BE2C (cell line): ENCODE measurements around the gene CLDN9. TPM values are rescaled to one million over a fixed set of nuclear protein-coding genes. Genes with fewer than 3 reads are reported as not detected.

ENCODE experiments used
- DNase-seq: peaks from one replicate; pipeline ENCODE4 v3.0.0-alpha.2; 2020
- H3K27me3 ChIP-seq: fragments of 250-450 bp; sonication (Bioruptor Pico); 2 replicates; pipeline ENCODE4 v1.5.1; 2020; ENCODE audit warnings: mild to moderate bottlenecking
- H3K36me3 ChIP-seq: fragments of 250-450 bp; sonication (Bioruptor Pico); 2 replicates; pipeline ENCODE4 v1.5.1; 2020; ENCODE audit warnings: mild to moderate bottlenecking
- H3K4me1 ChIP-seq: fragments of 250-450 bp; sonication (Bioruptor Pico); 2 replicates; pipeline ENCODE4 v1.5.1; 2020
- H3K4me3 ChIP-seq: 2 replicates; pipeline ENCODE4 v1.5.1; 2011; ENCODE audit warnings: low read depth, low read length
- H3K9me3 ChIP-seq: fragments of 250-450 bp; sonication (Bioruptor Pico); 2 replicates; pipeline ENCODE4 v1.5.1; 2020
- CTCF ChIP-seq: IDR thresholded peaks from 2 replicates; pipeline ENCODE4 v1.5.1; 2012; ENCODE audit warnings: mild to moderate bottlenecking, low read depth, low read length
- polyA plus RNA-seq: library from polyadenylated mRNA; unstranded; fragments of >200 nt; gene quantifications from one replicate; pipeline ENCODE4 v1.2.1, GENCODE V29; 2012; ENCODE audit warnings: low read depth, missing spikeins; ENCODE audit not compliant: insufficient read length, insufficient read depth

Gene CLDN9
- polyA plus RNA-seq: 0.91 TPM

- H3K27me3 ChIP-seq: peaks cover 10% of the 10 kb centered on the region; the same call in 1 of the 2 replicates
- H3K36me3 ChIP-seq: no peaks in the 10 kb centered on the region
- DNase-seq: no peak
- no peaks in the 10 kb centered on the region for H3K4me1 ChIP-seq
- no peak within 1 kb of the TSS for H3K4me3 ChIP-seq
- no peak for TF ChIP-seq CTCF
- H3K9me3 ChIP-seq: no peaks in the 10 kb centered on the region
Measured at GRCh38 chr16:3012828-3013420, at the start of gene CLDN9. Gene CLDN9 (plus strand): TSS chr16:3012923. CDS start chr16:3013363, 440 bp downstream.

GRCh38 chr16:2963074-2963722 is 49.5 kb upstream of the CLDN9 start:
- no peak for DNase-seq
- Histone ChIP-seq H3K9me3 (no peaks in the 10 kb centered on the region), H3K27me3 (no peaks in the 10 kb centered on the region; the same call in 1 of the 2 replicates), H3K4me3 (peak overlapping the region; percentile 81), H3K4me1 (no peaks in the 10 kb centered on the region), H3K36me3 (no peaks in the 10 kb centered on the region)
- no peak for TF ChIP-seq CTCF

GRCh38 chr16:2963723-2964474 is 48.8 kb upstream of the CLDN9 start, which contains the start of gene KREMEN2:
Gene KREMEN2 (plus strand): TSS chr16:2964275. CDS start chr16:2964521, 246 bp downstream.
- H3K9me3 ChIP-seq: no peaks in the 10 kb centered on the region
- H3K27me3 ChIP-seq: no peaks in the 10 kb centered on the region; the same call in 1 of the 2 replicates
- no peaks in the 10 kb centered on the region for H3K36me3 ChIP-seq
- no peaks in the 10 kb centered on the region for H3K4me1 ChIP-seq
- peak; percentile 96 for DNase-seq
- TF ChIP-seq CTCF: peak; percentile 35
- peak within 1 kb of the TSS; percentile 81 for H3K4me3 ChIP-seq

GRCh38 chr16:2964475-2965336 is 48.0 kb upstream of the CLDN9 start:
- TF ChIP-seq CTCF: no peak
- H3K4me1 ChIP-seq: no peaks in the 10 kb centered on the region
- H3K9me3 ChIP-seq: no peaks in the 10 kb centered on the region
- H3K36me3 ChIP-seq: no peaks in the 10 kb centered on the region
- H3K27me3 ChIP-seq: no peaks in the 10 kb centered on the region; the same call in 1 of the 2 replicates
- peak; percentile 99 for DNase-seq
- peak overlapping the region; percentile 81 for H3K4me3 ChIP-seq

- H3K4me3 ChIP-seq: no peak overlapping the region
- no peak for DNase-seq
- peaks cover 6% of the 10 kb centered on the region for H3K36me3 ChIP-seq
- H3K27me3 ChIP-seq: no peaks in the 10 kb centered on the region
- H3K9me3 ChIP-seq: no peaks in the 10 kb centered on the region
- no peak for TF ChIP-seq CTCF
- H3K4me1 ChIP-seq: peaks cover 7% of the 10 kb centered on the region
Measured at GRCh38 chr16:2966043-2966807, 46.5 kb upstream of the CLDN9 start.
